Stimulated activated CD4-positive, alpha-beta T cell treated with anti-CD3 and anti-CD28 coated beads, TNF-alpha, amount 100 ng/mL, for 24 hours (primary cell): ENCODE results near the gene KCNJ11.

Experiments
- DNase-seq, 3 experiments: peaks; one replicate each; pipeline ENCODE4 v3.0.0-alpha.2; 2020; ENCODE audit warnings: low read depth in 3 of 3

KCNJ11 gene

DNA sequence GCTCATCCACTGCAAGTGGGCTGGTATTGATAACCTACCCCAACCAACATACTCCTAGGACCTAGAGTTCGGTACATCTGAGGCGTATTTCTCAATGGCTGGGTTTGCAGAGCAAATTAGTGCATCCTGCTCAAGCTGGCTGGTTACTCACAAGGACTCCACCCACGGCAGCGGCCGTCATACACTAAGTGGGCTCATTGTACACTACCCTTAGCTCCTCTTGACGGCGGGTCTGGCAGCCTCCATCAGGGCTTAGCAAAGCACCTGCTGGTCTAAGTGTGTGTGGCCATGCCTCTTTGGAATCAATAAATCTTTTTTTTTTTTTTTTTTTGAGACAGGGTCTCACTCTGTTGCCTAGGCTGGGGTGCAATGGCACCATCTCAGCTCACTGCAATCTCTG, 20.2 kb upstream of the KCNJ11 start:
- no peak for DNase-seq

DNA sequence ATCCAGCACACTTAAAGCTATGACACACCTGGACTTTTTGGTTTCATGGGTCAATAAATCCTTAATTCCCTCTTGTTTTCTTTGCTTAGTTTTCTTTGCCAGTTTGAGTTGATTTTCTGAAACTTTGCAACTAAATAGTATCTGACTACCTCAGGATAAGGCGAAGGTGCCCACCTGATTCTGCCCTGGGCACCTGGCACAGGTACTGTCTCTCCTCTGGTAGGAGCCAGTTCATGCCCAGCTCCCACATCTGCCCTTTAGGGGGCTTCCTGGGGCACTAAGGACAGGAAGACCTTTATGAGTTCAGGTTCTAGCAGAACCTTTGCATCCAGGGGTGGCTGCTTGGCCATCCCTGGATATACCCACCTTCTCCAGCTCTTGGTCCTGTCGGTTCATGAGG, 19.6 kb upstream of the KCNJ11 start:
- no peak for DNase-seq

- DNase-seq: no peak
Observed at GRCh38 chr11:17407575-17407974, 19.1 kb upstream of the KCNJ11 start.

DNA sequence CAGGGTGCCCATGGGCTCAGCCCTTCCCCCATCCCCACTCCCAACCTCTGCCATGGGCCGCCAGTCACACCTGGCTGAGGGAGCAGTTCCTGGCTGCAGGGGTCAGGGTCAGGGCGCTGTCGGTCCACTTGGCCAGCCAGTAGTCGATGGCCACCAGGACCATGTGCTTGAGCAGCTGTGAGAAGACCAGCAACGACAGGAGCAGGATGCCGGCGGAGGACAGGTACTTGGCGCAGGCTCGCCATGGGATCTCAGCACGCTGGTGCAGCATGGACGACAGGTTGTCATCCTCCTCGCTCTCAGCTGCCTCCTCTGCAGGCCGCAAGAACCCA, 18.3 kb upstream of the KCNJ11 start:
- no peak for DNase-seq

- DNase-seq: no peak
Observed at GRCh38 chr11:17406082-17406817, 17.8 kb upstream of the KCNJ11 start.

DNA sequence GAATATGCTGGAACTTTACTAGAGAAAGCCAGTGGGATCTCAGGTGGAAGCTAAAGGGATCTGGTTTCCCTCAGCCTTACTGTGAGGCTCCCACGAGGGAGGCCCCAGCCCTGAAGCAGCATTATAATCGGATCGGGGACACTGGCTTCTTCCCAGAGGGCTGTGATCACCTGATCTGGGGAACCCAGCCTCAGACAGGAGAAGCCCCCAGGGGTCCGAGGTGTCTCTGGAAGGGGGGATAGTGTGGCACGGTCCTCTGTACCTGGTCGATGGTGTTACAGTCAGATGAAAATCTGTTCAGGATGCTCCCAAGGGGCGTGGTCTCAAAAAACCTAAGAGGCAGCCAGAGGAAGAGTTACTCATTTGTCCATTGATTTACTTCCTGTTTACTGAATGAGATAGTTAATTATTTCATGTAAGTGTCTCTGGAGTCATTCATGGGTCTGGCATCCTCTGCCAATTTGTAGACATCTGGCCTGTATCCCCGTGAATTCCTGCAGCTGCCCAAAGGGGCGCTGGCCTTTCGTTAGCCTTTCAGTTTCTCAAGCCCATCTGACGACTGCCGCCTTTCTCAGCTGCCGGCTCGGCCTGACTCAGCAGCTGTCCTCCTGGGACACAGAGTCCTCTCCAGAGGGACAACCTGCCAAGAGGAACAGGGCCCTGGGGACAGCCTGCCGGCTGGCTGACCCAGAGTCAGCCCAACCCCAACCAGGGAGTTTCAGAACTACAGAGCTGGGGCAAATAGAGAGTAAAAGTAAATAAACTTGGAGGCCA, 17.0 kb upstream of the KCNJ11 start:
- DNase-seq: no peak

GRCh38 chr11:17403980-17404759, 15.7 kb upstream of the KCNJ11 start:
- DNase-seq: no peak

- DNase-seq: no peak
Observed at GRCh38 chr11:17402486-17402885, 14.0 kb upstream of the KCNJ11 start.

DNA sequence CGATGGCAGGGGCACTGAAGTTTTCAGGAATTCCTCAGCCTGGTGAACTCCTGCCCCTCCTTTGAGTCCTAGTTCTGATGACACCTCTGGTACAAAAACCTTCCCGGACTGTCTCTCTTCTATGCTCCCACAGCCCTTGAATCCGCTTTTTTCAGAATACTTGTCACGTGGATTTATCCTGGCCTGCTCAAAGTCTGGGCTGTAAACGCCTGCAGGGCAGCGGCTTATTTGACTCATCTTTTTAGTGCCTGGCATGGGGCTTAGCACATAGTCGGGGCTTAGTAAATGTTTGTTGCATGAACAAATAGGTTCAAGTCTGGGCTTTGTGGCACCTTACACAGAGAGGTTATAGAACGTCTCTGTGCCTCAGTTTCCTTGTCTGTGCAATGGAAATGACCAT, 13.4 kb upstream of the KCNJ11 start:
- no peak for DNase-seq

- DNase-seq: no peak
Observed at GRCh38 chr11:17401316-17401715, 12.9 kb upstream of the KCNJ11 start.

GRCh38 chr11:17400048-17400775, 11.8 kb upstream of the KCNJ11 start:
- DNase-seq: no peak

DNA sequence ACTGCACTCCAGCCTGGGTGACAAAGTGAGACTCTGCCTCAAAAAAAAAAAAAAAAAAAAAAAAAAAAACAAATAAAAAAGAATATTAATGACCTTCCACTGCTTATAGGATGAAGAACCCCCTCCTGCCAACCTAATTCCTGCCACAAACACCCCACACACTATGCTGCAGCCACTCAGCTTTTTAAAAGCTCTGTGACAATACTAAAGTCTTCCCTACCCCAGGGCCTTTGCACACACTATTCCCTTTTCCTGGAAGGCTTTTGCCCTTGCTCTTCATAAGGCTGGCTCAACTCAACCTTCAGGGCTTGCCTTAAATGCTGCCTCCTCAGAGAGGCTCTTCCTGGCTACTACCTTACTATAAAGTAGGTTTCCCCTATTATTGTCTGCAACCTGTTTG, 10.8 kb upstream of the KCNJ11 start:
- DNase-seq: no peak

DNA sequence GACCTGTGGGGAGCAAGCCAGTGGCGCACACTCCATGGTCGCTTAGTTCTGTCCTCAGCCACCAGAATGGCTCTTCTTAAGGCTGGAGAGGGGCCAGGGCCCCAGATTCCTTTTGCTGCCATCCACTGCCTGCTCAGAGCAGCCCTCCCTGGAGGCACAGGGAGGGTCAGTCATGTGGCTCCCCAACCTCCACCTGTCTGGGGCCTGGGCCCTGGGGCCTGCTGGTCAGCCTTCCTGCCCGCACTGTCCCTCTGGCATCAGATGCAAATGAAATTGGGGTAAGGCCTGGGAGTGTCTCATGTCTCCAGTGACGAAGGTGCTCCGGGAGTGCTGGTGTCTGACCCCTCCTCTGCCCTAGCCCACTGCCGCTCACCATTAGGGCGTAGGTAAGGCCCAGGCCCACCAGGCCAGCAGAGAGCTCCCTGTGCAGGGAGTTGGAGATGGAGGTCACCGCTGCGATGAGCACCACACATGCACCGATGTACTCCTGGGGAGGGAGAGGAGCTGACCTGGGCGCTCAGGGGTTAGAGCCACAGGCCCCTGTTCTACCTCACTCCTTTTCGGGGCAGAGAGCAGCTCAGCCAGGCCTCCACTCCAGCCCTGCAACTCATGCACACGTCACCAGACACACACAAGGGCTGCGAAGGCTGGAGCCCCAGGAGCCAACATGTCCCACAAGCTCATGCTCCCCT, 9.0 kb upstream of the KCNJ11 start:
- DNase-seq: no peak

GRCh38 chr11:17396598-17397310, 8.3 kb upstream of the KCNJ11 start:
- no peak for DNase-seq

- DNase-seq: no peak
Observed at GRCh38 chr11:17395978-17396377, 7.5 kb upstream of the KCNJ11 start.

DNA sequence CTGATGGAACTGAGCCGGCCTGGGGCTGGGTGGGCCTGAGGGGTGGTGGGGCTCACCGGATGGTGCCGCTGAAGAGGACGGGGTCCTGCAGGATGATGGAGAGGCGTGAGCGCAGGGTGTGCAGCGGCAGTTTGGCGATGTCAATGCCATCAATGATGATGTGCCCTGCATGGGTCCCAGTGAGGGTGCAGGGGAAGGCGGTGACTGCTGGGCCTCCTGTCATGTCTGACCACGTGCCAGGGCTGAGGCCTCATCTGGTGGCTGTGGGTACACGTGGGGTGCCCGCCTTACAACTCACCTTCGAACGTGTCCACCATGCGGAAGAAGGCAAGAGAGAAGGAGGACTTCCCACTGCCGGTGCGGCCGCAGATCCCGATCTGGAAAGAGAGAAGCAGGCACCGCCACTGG, 7.1 kb upstream of the KCNJ11 start:
- no peak for DNase-seq

DNA sequence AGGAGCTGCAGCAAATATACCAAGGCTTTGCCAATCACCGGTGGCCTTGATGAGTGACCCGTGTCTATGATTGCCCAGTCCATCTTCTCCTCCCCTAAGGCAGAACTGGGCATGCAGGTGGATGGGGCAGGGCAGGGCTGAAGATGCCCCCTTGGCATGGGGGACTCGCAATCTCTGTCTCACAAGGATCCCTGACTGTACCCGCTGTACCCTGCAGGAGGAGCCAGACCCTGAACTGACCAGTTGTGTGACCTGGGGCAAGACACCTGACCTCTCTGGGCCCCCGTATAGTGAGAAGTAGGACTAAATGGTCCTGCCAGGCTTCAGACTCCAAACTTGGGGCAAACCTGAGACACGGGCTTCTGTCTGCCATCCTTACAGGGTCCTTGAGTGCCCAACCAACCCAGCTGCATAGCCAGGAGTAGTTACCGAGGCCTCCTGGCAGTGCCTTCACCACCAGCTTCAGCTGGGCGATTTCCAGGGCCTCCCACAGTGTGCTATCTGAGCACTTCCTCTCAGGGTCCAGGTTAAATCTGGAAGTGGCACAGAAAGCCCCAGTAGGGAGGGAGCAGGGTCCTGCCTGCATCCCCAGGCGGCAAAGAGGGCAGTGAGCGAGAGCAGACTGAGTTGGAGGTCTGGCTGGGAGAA, 6.4 kb upstream of the KCNJ11 start:
- no peak for DNase-seq

DNA sequence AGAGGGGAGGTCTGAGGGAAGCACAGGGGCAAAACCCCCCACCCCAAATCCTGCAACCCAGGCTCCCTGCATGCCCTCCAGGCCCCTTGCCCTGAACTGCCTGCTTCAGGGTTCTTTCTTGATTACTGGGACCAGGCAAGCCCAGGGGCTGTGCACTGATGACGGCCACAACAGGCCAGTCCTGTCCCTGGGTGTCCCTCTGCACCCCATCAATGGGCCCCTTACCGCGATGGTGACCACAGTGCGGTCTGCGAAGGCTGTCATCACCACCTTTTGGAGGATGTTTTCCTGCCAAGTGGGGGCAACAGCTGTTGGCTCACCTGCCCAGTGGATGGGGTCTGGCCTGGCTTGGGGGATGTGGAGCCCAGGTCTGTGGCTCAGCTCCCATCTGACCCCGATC, 5.0 kb upstream of the KCNJ11 start:
- DNase-seq: no peak

GRCh38 chr11:17392872-17393271, 4.4 kb upstream of the KCNJ11 start:
- DNase-seq: no peak
